T-helper 1 cell treated with Interleukin-12 subunit alpha and Interleukin-12 subunit beta and Interleukin-4 antibody, amounts not matched to agents 30 μg/mL and 1 μg/mL, for 36 hours (primary cell): ENCODE measurements around the gene POU2F1.
"Not testable (repeated sequence)": the region's sequence is repeated elsewhere in the genome, so short reads cannot be mapped to it uniquely, and the experiment has no call there.

Experiments used
- H3K27ac Mint-ChIP-seq: one replicate; pipeline ENCODE4 v1.8.0; 2021; ENCODE audit warnings: mild to moderate bottlenecking, mixed read lengths
- H3K27me3 Mint-ChIP-seq: one replicate; pipeline ENCODE4 v1.8.0; 2021; ENCODE audit warnings: low read depth, mixed read lengths
- H3K36me3 Mint-ChIP-seq: one replicate; pipeline ENCODE4 v1.8.0; 2021; ENCODE audit warnings: low read depth, mixed read lengths
- H3K4me1 Mint-ChIP-seq: one replicate; pipeline ENCODE4 v1.8.0; 2021; ENCODE audit warnings: low read depth, mixed read lengths
- H3K4me3 Mint-ChIP-seq: one replicate; pipeline ENCODE4 v1.8.0; 2021; ENCODE audit warnings: mild to moderate bottlenecking, moderate library complexity, mixed read lengths
- H3K9me3 Mint-ChIP-seq: one replicate; pipeline ENCODE4 v1.8.0; 2021; ENCODE audit warnings: mixed read lengths

POU2F1 gene

GRCh38 chr1:167216809-167217208 is 3.9 kb upstream of the POU2F1 start:
- peaks cover 8% of the 10 kb centered on the region for H3K27me3 Mint-ChIP-seq
- peaks cover 3% of the 10 kb centered on the region for H3K36me3 Mint-ChIP-seq
- peaks cover 10% of the 10 kb centered on the region for H3K4me1 Mint-ChIP-seq
- H3K9me3 Mint-ChIP-seq = no peaks in the 10 kb centered on the region
- no peak overlapping the region for H3K4me3 Mint-ChIP-seq
- H3K27ac Mint-ChIP-seq = no peak overlapping the region

- H3K9me3 Mint-ChIP-seq = no peaks in the 10 kb centered on the region
- H3K4me1 Mint-ChIP-seq = peaks cover 26% of the 10 kb centered on the region
- H3K36me3 Mint-ChIP-seq = peaks cover 5% of the 10 kb centered on the region
- peaks cover 4% of the 10 kb centered on the region for H3K27me3 Mint-ChIP-seq
- peak overlapping the region; percentile 89 for H3K27ac Mint-ChIP-seq
- peak overlapping the region; percentile 92 for H3K4me3 Mint-ChIP-seq
Observed at GRCh38 chr1:167219194-167219593, 1.5 kb upstream of the POU2F1 start.

- H3K9me3 Mint-ChIP-seq = no peaks in the 10 kb centered on the region
- no peaks in the 10 kb centered on the region for H3K27me3 Mint-ChIP-seq
- peaks cover 5% of the 10 kb centered on the region for H3K36me3 Mint-ChIP-seq
- H3K4me3 Mint-ChIP-seq = peak overlapping the region; percentile 92
- peaks cover 26% of the 10 kb centered on the region for H3K4me1 Mint-ChIP-seq
- peak overlapping the region; percentile 89 for H3K27ac Mint-ChIP-seq
Observed at GRCh38 chr1:167219646-167220536, 795 bp upstream of the POU2F1 start.

GRCh38 chr1:167221126-167221737 is 546 bp downstream of the POU2F1 start:
- peak overlapping the region; percentile 92 for H3K4me3 Mint-ChIP-seq
- peak overlapping the region; percentile 89 for H3K27ac Mint-ChIP-seq
- no peaks in the 10 kb centered on the region for H3K9me3 Mint-ChIP-seq

GRCh38 chr1:167221738-167222610 is 1.3 kb downstream of the POU2F1 start:
- Mint-ChIP-seq H3K27ac (peak overlapping the region; percentile 100), H3K4me3 (peak overlapping the region; percentile 100), H3K36me3 (peaks cover 7% of the 10 kb centered on the region), H3K9me3 (no peaks in the 10 kb centered on the region), H3K4me1 (peaks cover 29% of the 10 kb centered on the region), H3K27me3 (no peaks in the 10 kb centered on the region)

More at GRCh38 chr1:167221126-167221737, 546 bp downstream of the POU2F1 start:
- Mint-ChIP-seq H3K4me1 (peaks cover 29% of the 10 kb centered on the region), H3K27me3 (no peaks in the 10 kb centered on the region), H3K36me3 (peaks cover 7% of the 10 kb centered on the region)

- H3K4me3 Mint-ChIP-seq = peak overlapping the region; percentile 100
- peaks cover 31% of the 10 kb centered on the region for H3K4me1 Mint-ChIP-seq
- no peaks in the 10 kb centered on the region for H3K9me3 Mint-ChIP-seq
- H3K27me3 Mint-ChIP-seq = no peaks in the 10 kb centered on the region
- H3K36me3 Mint-ChIP-seq = peaks cover 7% of the 10 kb centered on the region
- peak overlapping the region; percentile 100 for H3K27ac Mint-ChIP-seq
Observed at GRCh38 chr1:167223144-167224103, 2.7 kb downstream of the POU2F1 start.

GRCh38 chr1:167224734-167225235 is 4.1 kb downstream of the POU2F1 start:
- H3K36me3 Mint-ChIP-seq, H3K27me3 Mint-ChIP-seq, H3K4me3 Mint-ChIP-seq, H3K27ac Mint-ChIP-seq, H3K9me3 Mint-ChIP-seq: not testable (repeated sequence)
- H3K4me1 Mint-ChIP-seq = peaks cover 22% of the 10 kb centered on the region

- H3K27me3 Mint-ChIP-seq = no peaks in the 10 kb centered on the region
- no peak overlapping the region for H3K27ac Mint-ChIP-seq
- H3K9me3 Mint-ChIP-seq = no peaks in the 10 kb centered on the region
- H3K4me1 Mint-ChIP-seq = peaks cover 21% of the 10 kb centered on the region
- H3K36me3 Mint-ChIP-seq = peaks cover 4% of the 10 kb centered on the region
- no peak overlapping the region for H3K4me3 Mint-ChIP-seq
Observed at GRCh38 chr1:167225920-167226319, 5.2 kb downstream of the POU2F1 start.

GRCh38 chr1:167227934-167228378 is 7.3 kb downstream of the POU2F1 start:
- H3K4me3 Mint-ChIP-seq = no peak overlapping the region

GRCh38 chr1:167229719-167230385 is 9.2 kb downstream of the POU2F1 start:
- no peaks in the 10 kb centered on the region for H3K27me3 Mint-ChIP-seq

More at GRCh38 chr1:167227934-167228378, 7.3 kb downstream of the POU2F1 start:
- no peak overlapping the region for H3K27ac Mint-ChIP-seq
- H3K27me3 Mint-ChIP-seq = no peaks in the 10 kb centered on the region
- H3K4me1 Mint-ChIP-seq = peaks cover 14% of the 10 kb centered on the region
- peaks cover 2% of the 10 kb centered on the region for H3K36me3 Mint-ChIP-seq
- H3K9me3 Mint-ChIP-seq = no peaks in the 10 kb centered on the region

GRCh38 chr1:167230437-167230836 is 9.8 kb downstream of the POU2F1 start:
- Mint-ChIP-seq H3K9me3 (no peaks in the 10 kb centered on the region), H3K27ac (no peak overlapping the region), H3K36me3 (no peaks in the 10 kb centered on the region), H3K27me3 (no peaks in the 10 kb centered on the region), H3K4me1 (peaks cover 12% of the 10 kb centered on the region), H3K4me3 (no peak overlapping the region)

More at GRCh38 chr1:167229719-167230385, 9.2 kb downstream of the POU2F1 start:
- Mint-ChIP-seq H3K9me3 (no peaks in the 10 kb centered on the region), H3K36me3 (peaks cover 2% of the 10 kb centered on the region), H3K27ac (no peak overlapping the region), H3K4me3 (no peak overlapping the region), H3K4me1 (peaks cover 7% of the 10 kb centered on the region)

- Mint-ChIP-seq H3K4me3 (no peak overlapping the region), H3K36me3 (no peaks in the 10 kb centered on the region), H3K27ac (no peak overlapping the region), H3K9me3 (no peaks in the 10 kb centered on the region), H3K4me1 (peaks cover 10% of the 10 kb centered on the region), H3K27me3 (no peaks in the 10 kb centered on the region)
Observed at GRCh38 chr1:167231873-167232450, 11.3 kb downstream of the POU2F1 start.
